HG03571 (cell line): ENCODE measurements around the gene JPH4.

Source experiments
- ATAC-seq: cut with Tn5 transposase; IDR thresholded peaks from one replicate; pipeline ENCODE4 v1.9.1; 2021; ENCODE audit not compliant: unreplicated experiment

The JPH4 gene

DNA sequence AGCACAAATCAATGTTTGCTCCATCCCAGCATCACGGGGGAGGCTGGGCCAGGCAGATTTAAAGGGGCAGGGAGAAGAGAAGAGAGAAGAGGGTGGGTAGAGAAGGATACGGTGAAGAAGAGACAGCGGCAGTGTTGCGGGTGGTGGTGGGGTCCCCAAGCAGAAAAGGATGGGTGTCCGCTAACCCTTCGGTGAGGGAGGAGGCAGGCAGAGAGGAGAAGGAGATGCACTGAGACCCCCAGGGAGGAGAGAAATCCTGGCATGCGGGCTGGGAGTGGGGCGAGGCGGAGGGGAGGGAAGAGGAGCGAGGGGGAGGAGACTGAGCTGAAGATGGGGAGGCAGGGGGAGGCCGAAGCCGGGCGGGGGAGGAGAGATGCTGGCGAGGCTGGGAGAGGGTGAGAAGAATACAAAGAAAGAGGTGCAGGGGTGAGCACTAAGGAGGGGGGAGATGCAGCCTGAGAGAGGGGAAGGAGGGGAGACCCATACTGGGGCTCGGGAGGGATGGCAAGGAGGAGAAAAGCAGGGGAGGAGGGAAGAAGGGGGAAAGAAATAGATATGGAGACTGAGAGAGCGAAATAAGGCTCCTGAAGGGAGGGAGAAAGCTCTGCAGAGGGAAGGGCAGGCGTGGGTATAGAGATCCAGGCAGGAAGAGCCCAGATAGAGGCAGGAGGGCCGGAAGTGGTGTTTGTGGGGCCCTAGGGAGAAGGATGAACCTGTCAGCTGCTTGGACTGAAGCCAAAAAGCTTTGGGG is at the start of gene JPH4:
Gene JPH4 (minus strand): TSS at position 231 of the 751 bp plus-strand sequence. CDS start 1,337 bp downstream, outside the sequence.
- no peak for ATAC-seq

DNA sequence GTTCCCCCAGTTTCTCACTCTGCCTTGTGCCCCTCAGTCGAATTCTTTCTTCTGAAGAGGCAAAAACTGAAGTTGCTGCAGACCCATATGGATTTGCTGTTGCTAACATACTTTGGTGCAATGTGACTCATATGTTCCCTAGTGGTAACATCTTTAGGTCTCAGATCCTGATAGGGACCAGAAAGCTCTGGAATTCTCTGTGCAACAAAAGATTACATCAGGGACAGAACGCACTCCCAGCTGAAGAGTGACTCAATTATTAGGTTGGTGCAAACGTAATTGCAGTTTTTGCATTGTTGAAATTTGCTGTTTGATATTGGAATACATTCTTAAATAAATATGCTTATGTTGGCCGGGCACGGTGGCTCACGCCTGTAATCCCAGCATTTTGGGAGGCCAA is 49.4 kb upstream of the JPH4 start:
- no peak for ATAC-seq

GRCh38 chr14:23626946-23627345 is 48.4 kb upstream of the JPH4 start:
- ATAC-seq: no peak

DNA sequence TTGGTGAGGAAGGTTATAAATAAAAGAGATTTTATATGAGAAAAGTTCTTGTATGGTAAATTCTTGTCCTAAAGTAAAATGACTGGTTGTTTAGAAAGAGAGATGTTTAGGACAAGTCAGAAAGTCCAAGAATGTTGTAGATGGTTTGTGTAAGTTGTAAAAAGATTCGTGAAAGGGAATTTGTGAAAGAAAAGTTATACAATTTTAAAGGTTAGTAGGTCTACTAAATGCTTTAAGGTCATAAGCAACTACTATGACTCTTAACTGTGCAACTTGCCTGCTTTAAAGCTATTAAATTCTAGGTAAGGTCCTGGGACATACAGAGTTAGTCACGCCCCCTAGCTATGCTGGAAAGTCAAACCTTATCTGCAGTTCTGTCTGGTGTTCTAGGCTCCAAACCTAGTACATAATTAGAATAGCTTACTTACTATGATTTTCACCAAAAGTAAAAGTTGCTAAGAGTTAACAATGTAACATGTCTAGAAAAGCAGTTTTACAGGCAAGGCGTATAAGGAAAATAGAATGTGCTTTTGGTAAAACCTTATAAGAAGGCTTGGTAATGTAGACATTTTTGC is 46.3 kb upstream of the JPH4 start:
- ATAC-seq: no peak

- no peak for ATAC-seq
Observed at GRCh38 chr14:23623962-23624361, 45.4 kb upstream of the JPH4 start.

GRCh38 chr14:23622990-23623389 is 44.4 kb upstream of the JPH4 start:
- ATAC-seq: no peak

DNA sequence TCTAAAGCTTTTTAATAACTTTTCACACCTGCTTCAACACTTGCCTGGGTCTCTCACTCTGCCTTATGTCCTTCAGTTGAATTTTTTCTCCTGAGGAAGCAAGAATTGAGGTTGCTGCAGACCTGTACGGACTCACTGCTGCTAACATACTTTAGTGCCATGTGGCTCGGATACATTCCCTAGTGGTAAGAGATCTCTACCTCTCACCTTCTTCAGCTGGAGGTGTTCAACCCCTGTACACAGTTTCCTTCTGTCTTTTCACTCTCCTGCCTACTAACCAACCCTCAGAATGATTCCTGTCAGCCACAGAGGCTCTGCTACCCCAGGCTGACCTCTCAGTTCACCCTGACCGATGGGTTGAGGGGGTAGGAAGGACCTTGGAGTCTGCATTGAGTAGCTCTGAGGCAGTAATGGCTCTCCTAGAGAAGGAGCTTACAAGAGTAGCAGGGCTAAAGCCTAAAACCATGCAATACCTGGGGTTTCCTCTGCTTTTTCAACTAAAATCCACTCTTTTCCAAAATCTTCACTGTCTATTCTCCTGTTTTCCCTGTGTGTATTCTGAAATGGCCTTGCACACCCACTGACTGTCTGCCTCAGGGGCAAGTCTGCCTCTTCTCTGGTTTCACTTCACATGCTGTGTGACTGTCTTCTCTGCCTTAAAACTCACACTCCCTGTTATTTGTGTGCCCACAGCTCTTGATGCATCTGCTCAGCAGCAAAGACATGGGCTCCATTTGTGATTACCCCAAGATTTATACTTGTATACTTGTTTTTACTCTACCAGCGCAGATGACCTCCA is 43.5 kb upstream of the JPH4 start:
- no peak for ATAC-seq

DNA sequence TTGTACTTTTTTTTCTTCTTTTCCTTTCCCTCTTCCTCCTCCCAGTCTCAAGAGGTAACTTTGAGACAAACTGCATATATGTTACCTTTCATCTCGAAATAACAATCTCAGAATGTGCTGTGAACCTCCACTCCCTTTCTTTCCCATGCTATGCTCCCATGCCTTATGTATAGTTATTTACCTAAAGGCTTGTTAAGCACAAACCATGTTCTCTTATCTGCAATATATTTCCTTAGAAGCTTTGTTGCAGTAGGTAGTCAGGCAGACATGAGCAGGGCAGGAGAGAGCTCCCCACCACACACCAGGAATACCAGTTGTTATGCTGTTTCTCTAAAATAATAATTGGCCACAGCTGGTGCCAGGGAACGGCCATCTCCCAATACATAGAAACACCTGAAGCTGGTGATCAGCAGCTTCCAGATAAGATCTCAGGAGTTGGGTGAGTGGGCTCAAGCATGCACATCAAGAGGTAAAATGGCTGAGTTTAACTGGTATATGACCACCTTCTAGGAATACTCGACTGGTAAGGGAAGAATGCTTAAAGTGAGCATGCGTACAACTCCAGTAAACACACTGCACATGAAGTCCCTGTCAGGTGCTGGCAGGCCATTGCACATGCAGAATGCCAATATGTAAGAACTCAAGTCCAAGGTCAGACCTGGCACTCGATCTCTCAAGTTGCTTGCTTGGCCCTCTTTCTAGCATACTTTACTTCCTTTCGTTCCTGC is 42.8 kb upstream of the JPH4 start:
- no peak for ATAC-seq

- no peak for ATAC-seq
Observed at GRCh38 chr14:23620177-23620702, 41.6 kb upstream of the JPH4 start.

DNA sequence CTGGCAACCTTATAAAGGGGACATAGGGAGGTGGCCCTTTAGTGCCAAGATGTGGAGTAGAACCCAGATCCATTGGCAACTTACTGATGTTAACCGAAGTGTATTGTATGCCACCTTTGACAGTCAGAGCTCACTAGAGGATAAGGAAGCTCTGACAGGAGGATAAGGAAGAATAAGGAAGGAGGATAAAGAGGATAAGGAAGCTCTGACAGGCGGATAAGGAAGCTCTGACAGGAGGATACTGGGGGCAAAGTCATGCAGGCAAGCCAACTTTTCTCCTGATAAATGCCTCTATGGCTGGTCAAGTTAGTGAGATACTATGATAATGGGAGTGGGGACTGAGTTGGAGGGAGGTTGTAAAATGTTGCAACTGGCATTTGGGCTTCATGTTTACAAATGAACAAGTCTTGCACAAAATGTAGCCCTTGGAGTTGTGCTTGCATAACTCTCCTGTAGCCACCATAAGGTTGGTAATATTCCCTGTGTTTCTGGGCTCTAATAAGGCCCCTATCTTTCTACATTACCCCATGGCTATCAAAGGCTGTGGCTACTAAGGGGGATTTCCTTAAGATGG is 39.9 kb upstream of the JPH4 start:
- ATAC-seq: no peak

DNA sequence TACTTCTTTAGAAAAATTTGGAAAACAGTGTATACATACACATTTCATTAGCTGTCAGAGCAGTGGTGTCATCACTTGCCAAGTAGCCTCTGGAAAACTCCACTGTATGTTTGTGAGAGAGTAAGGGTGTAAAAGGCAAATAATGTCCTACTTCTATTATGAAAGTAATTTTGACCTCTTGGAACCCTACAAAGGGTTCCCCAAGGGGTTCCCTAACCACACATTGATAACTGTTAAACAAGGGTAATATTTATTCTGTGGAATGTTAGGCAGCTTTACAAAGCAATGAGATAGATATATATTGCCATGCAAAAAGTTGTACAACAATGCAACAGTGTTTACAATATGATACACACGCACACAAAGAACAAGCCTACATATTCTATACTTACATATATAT is 38.9 kb upstream of the JPH4 start:
- ATAC-seq: no peak

DNA sequence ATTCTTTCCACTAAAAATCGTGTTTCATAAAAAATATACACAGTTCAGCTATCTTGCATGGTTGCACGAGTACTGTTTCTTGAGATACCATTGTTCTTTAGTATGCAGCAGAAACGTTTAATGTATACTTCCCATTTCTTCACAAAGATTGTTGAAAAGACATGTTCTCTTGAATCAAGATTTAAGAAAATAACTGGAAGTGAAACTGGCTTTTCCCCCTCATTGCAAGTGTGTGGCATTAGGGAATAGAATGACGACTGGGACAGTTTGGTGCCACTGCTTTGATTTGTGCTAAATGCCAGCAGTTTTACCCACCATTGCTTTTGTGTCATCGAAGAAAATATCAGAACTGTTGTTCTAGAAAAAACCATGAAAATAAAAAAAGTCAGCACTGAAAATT is 37.3 kb upstream of the JPH4 start:
- no peak for ATAC-seq

DNA sequence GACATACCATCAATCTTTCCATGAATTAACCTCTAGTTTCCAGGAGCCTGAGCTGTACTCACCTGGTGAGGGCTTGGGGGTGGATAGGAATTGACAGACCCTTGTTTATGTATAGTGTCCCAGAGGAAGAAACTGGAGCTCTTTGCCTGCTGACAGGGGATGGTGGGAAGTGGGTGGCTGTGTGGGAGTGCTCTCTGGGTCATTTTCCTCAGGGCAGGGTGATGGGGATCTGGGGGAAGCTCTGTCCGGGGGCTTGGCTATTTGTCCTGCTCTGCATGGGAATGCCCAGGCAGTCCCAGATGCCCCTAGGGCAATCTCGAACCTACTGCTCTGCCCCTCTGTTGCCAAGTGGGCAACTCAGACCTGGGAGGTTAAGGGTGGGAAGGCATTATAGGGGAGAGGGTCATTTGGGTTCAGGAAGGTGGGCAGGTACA is 35.8 kb upstream of the JPH4 start:
- no peak for ATAC-seq

- no peak for ATAC-seq
Observed at GRCh38 chr14:23613242-23614070, 34.9 kb upstream of the JPH4 start.

DNA sequence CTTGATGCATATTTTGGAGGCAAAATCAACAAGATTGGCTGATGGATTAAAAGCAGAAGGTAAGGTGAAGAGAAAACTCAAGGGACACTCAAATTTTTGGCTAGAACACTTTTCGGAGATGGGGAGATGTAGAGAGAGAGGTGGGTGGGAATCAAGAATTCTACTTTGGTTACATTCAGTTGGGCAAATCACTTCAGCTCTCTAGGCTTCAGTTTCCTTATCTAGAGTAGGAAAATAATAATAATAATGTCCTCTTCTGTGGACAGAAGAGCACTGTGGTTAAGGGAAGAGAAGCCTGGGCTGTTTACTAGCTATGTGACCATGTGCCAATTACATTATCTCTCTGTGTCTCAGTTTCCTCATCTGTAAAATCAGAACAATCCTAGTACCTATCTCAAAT is 34.2 kb upstream of the JPH4 start:
- ATAC-seq: no peak

DNA sequence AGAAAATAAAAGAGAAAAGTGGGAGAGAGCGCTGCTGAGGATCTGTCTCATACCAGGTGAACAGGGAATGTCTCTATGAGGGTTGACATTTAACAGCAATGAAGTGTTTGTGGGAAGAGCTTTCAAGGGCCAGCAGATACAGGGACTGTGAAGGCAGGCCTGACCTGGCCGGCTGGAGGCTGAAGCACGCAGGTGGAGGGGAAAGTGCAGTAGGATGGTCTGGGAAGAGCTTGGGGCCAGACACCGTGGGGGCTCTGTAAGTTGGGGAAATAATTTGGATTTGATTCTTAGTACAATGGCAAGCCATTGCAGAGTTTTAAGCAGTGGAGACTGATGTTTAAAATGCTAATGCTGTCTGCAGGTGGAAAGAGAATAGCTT is 33.8 kb upstream of the JPH4 start:
- ATAC-seq: no peak

- ATAC-seq: no peak
Observed at GRCh38 chr14:23610815-23611289, 32.3 kb upstream of the JPH4 start.

GRCh38 chr14:23610090-23610814 is 31.7 kb upstream of the JPH4 start:
- no peak for ATAC-seq
